Lower leg skin (tissue), 3 donors: ENCODE data around the gene IKBKE.

Experiments used
- CTCF ChIP-seq, 3 donors: fragments of 450-650 bp; IDR thresholded peaks; one replicate each; pipeline ENCODE4 v1.5.1; 2016; ENCODE audit warnings: antibody characterized with exemption in 3 of 3, mild to moderate bottlenecking in 3 of 3, moderate library complexity in 2 of 3
- POLR2A ChIP-seq, 2 donors: fragments of 450-650 bp; IDR thresholded peaks; one replicate each; pipeline ENCODE4 v1.6.1; 2016 to 2017; ENCODE audit warnings: antibody characterized with exemption in 2 of 2, mild to moderate bottlenecking in 1 of 2, moderate library complexity in 1 of 2

- TF ChIP-seq CTCF (IDR thresholded peaks at IDR 0.05) (no peak), POLR2A (IDR thresholded peaks at IDR 0.05) (peak in 1 of 2 donors; percentile 42)
Observed at GRCh38 chr1:206507284-206508129, 37.2 kb downstream of the IKBKE start, which contains the start of gene RASSF5.
